GM23338 (cell line): ENCODE results near the gene KIF2C. TPM values are rescaled to one million over a fixed set of nuclear protein-coding genes. Genes with fewer than 3 reads are reported as not detected.
A peak's percentile ranks its signal among the peaks of the same experiment; 100 is the strongest.

Experiments used
- ATAC-seq: fragments of 200-7000 bp; cut with Tn5 transposase; 3 replicates; pipeline ENCODE4 v1.9.1; 2020
- DNase-seq: peaks from one replicate; pipeline ENCODE4 v3.0.0-alpha.2; 2015; ENCODE audit warnings: low spot score
- H2AFZ ChIP-seq: fragments of 200-600 bp; sonication (generic); 2 replicates; pipeline ENCODE4 v1.8.0; 2016; ENCODE audit warnings: antibody characterized with exemption, mild to moderate bottlenecking, moderate library complexity
- H3F3A ChIP-seq: fragments of 200-600 bp; sonication (generic); replicated peaks from 2 replicates; pipeline ENCODE4 v1.8.0; 2017; ENCODE audit warnings: antibody characterized with exemption, mixed run types, low read depth
- H3K27ac ChIP-seq: fragments of 200-600 bp; sonication (generic); 2 replicates; pipeline ENCODE4 v1.6.1; 2016; ENCODE audit warnings: low read depth
- H3K27me3 ChIP-seq: fragments of 200-600 bp; sonication (generic); 2 replicates; pipeline ENCODE4 v1.8.0; 2016; ENCODE audit warnings: mild to moderate bottlenecking, mixed run types, moderate library complexity; ENCODE audit not compliant: insufficient read depth
- H3K36me3 ChIP-seq: fragments of 200-600 bp; sonication (generic); 2 replicates; pipeline ENCODE4 v1.8.0; 2016; ENCODE audit warnings: mild to moderate bottlenecking; ENCODE audit not compliant: insufficient read depth
- H3K4me1 ChIP-seq: fragments of 200-600 bp; sonication (generic); 2 replicates; pipeline ENCODE4 v1.8.0; 2016; ENCODE audit warnings: mild to moderate bottlenecking, moderate library complexity; ENCODE audit not compliant: insufficient read depth
- H3K4me2 ChIP-seq: fragments of 200-600 bp; sonication (generic); 2 replicates; pipeline ENCODE4 v1.7.1; 2017; ENCODE audit warnings: mixed run types
- H3K4me3 ChIP-seq: fragments of 200-600 bp; sonication (generic); 2 replicates; pipeline ENCODE4 v1.6.1; 2016; ENCODE audit warnings: mixed run types
- H3K79me2 ChIP-seq: fragments of 200-600 bp; sonication (generic); replicated peaks from 2 replicates; pipeline ENCODE4 v1.8.0; 2017; ENCODE audit warnings: mild to moderate bottlenecking; ENCODE audit not compliant: insufficient read depth
- H3K9me2 ChIP-seq: fragments of 200-600 bp; sonication (generic); 2 replicates; pipeline ENCODE4 v1.8.0; 2017; ENCODE audit not compliant: insufficient read depth
- H4K20me1 ChIP-seq: fragments of 200-600 bp; sonication (generic); replicated peaks from 2 replicates; pipeline ENCODE4 v1.8.0; 2017; ENCODE audit warnings: mild to moderate bottlenecking; ENCODE audit not compliant: insufficient read depth
- H3K27ac Mint-ChIP-seq: 2 replicates; pipeline ENCODE4 v1.8.0; 2020; ENCODE audit warnings: inconsistent platforms, mild to moderate bottlenecking, moderate library complexity, mixed read lengths
- H3K27me3 Mint-ChIP-seq: 3 replicates; pipeline ENCODE4 v1.8.0; 2022; ENCODE audit warnings: low read depth, mild to moderate bottlenecking, moderate library complexity, mixed read lengths, inconsistent platforms; ENCODE audit not compliant: insufficient read depth, poor library complexity
- H3K36me3 Mint-ChIP-seq: 3 replicates; pipeline ENCODE4 v1.8.0; 2021; ENCODE audit warnings: low read depth, mild to moderate bottlenecking, inconsistent platforms, moderate library complexity, mixed read lengths
- H3K4me1 Mint-ChIP-seq: 3 replicates; pipeline ENCODE4 v1.8.0; 2020; ENCODE audit warnings: mild to moderate bottlenecking, inconsistent platforms, mixed read lengths
- H3K4me3 Mint-ChIP-seq: 3 replicates; pipeline ENCODE4 v1.8.0; 2021; ENCODE audit warnings: moderate library complexity, mild to moderate bottlenecking, inconsistent platforms, mixed read lengths
- H3K9me3 Mint-ChIP-seq: 3 replicates; pipeline ENCODE4 v1.8.0; 2020; ENCODE audit warnings: moderate library complexity, mild to moderate bottlenecking, inconsistent platforms, mixed read lengths
- CTCF ChIP-seq, 2 experiments: fragments of 200-600 bp in 1 of 2; sonication (generic) in 1 of 2; conservative IDR thresholded peaks; 2 replicates each; pipeline versions ENCODE4 v1.5.1 to v1.6.1; 2016 to 2017; ENCODE audit warnings: antibody characterized with exemption in 2 of 2, low read depth in 2 of 2, mild to moderate bottlenecking in 2 of 2, moderate library complexity in 1 of 2
- ETS1 ChIP-seq: IDR thresholded peaks from 2 replicates; pipeline ENCODE4 v1.6.1; 2016; ENCODE audit warnings: antibody characterized with exemption
- EZH2 ChIP-seq: fragments of 200-600 bp; sonication (generic); IDR thresholded peaks from one replicate; pipeline ENCODE4 v1.8.0; 2017; ENCODE audit warnings: antibody characterized with exemption, mild to moderate bottlenecking, low read depth; ENCODE audit not compliant: unreplicated experiment
- JUNB ChIP-seq: IDR thresholded peaks from one replicate; pipeline ENCODE4 v1.6.1; 2016; ENCODE audit warnings: antibody characterized with exemption; ENCODE audit not compliant: unreplicated experiment
- NANOG ChIP-seq: IDR thresholded peaks from 2 replicates; pipeline ENCODE4 v1.6.1; 2016; ENCODE audit warnings: antibody characterized with exemption, borderline replicate concordance
- POLR2AphosphoS5 ChIP-seq: IDR thresholded peaks from 2 replicates; pipeline ENCODE4 v1.6.1; 2016; ENCODE audit warnings: antibody characterized with exemption, low read depth
- REST ChIP-seq: IDR thresholded peaks from one replicate; pipeline ENCODE4 v1.6.1; 2018; ENCODE audit warnings: antibody characterized with exemption; ENCODE audit not compliant: unreplicated experiment
- STAT1 ChIP-seq: IDR thresholded peaks from one replicate; pipeline ENCODE4 v1.6.1; 2016; ENCODE audit warnings: antibody characterized with exemption; ENCODE audit not compliant: unreplicated experiment
- ZNF114 ChIP-seq: fragments of 250-450 bp; sonication (Bioruptor Pico); IDR thresholded peaks from 2 replicates; pipeline ENCODE4 v1.5.0; 2020; ENCODE audit warnings: mild to moderate bottlenecking, moderate library complexity
- ZNF331 ChIP-seq: fragments of 250-450 bp; sonication (Bioruptor Pico); IDR thresholded peaks from 2 replicates; pipeline ENCODE4 v1.5.0; 2020; ENCODE audit warnings: low read depth, mild to moderate bottlenecking, moderate library complexity
- polyA plus RNA-seq: library from polyadenylated mRNA; unstranded; fragments of >200 nt; fragmentation: Nextera tagmentation; extraction: Ambion mirVana; gene quantifications from 2 replicates; pipeline ENCODE4 v1.2.1, GENCODE V29; 2016
- total RNA-seq: library from RNA; depleted of rRNA; stranded (reverse); fragments of >200 nt; shearing (Covaris generic); gene quantifications from 2 replicates; pipeline ENCODE4 v1.2.3, GENCODE V29; 2014

KIF2C gene
- total and polyA plus RNA-seq, 2 experiments from 2014 or later, result 38.0 to 62.9 TPM

GRCh38 chr1:44707959-44708831 is 31.4 kb upstream of the KIF2C start:
- Histone ChIP-seq H3K79me2 (no peaks in the 10 kb centered on the region), H3K4me2 (no peak overlapping the region), H3K4me1 (no peaks in the 10 kb centered on the region; the same call in 1 of the 2 replicates), H2AFZ (no peak overlapping the region), H3K27ac (no peak overlapping the region), H3F3A (peaks cover 3% of the 10 kb centered on the region), H4K20me1 (no peaks in the 10 kb centered on the region), H3K9me2 (no peaks in the 10 kb centered on the region; the same call in 1 of the 2 replicates), H3K4me3 (no peak overlapping the region), H3K36me3 (no peaks in the 10 kb centered on the region), H3K27me3 (no peaks in the 10 kb centered on the region)
- Mint-ChIP-seq H3K4me1 (peaks cover 9% of the 10 kb centered on the region), H3K36me3 (peaks cover 11% of the 10 kb centered on the region), H3K4me3 (no peak overlapping the region; the same call in 2 of the 3 replicates), H3K27ac (no peak overlapping the region), H3K27me3 (peaks cover 6% of the 10 kb centered on the region), H3K9me3 (peaks cover 13% of the 10 kb centered on the region)
- TF ChIP-seq EZH2, result no peak
- peak; percentile 80 to 86 for TF ChIP-seq CTCF (conservative IDR thresholded peaks at IDR 0.05; ENCODE audit: low read depth in 2 of 2)
- DNase-seq (peak; percentile 88), ATAC-seq (peak; percentile 75)

GRCh38 chr1:44713321-44713781 is 26.3 kb upstream of the KIF2C start:
- no peak for TF ChIP-seq JUNB
- no peak for TF ChIP-seq REST
- no peak for TF ChIP-seq POLR2AphosphoS5
- TF ChIP-seq STAT1, result no peak
- TF ChIP-seq ZNF331 (CRISPR knock-in tag), result no peak
- no peak for TF ChIP-seq ZNF114 (CRISPR knock-in tag)
- no peak for TF ChIP-seq NANOG
- no peak for TF ChIP-seq EZH2
- TF ChIP-seq ETS1, result no peak
- Histone ChIP-seq H3K27me3 (no peaks in the 10 kb centered on the region), H3K4me1 (no peaks in the 10 kb centered on the region; the same call in 1 of the 2 replicates), H4K20me1 (no peaks in the 10 kb centered on the region), H3K36me3 (no peaks in the 10 kb centered on the region), H3K27ac (no peak overlapping the region), H3K79me2 (no peaks in the 10 kb centered on the region), H3K4me3 (no peak overlapping the region), H3F3A (no peaks in the 10 kb centered on the region), H2AFZ (no peak overlapping the region), H3K9me2 (no peaks in the 10 kb centered on the region; the same call in 1 of the 2 replicates), H3K4me2 (no peak overlapping the region)
- peaks cover 8% of the 10 kb centered on the region for H3K9me3 Mint-ChIP-seq
- H3K27ac Mint-ChIP-seq, result no peak overlapping the region
- DNase-seq, result no peak
- peaks cover 7% of the 10 kb centered on the region for H3K27me3 Mint-ChIP-seq
- peaks cover 6% of the 10 kb centered on the region; the same call in 1 of the 3 replicates for H3K4me1 Mint-ChIP-seq
- no peak overlapping the region for H3K4me3 Mint-ChIP-seq
- no peak for ATAC-seq
- peaks cover 7% of the 10 kb centered on the region; the same call in 1 of the 3 replicates for H3K36me3 Mint-ChIP-seq
